WI38 (cell line): Measurements from ENCODE around the gene NOTCH2NLA.
"Not testable (repeated sequence)": the region's sequence is repeated elsewhere in the genome, so short reads cannot be mapped to it uniquely, and the experiment has no call there.

Experiments
- H3K4me3 ChIP-seq: 2 replicates; pipeline ENCODE4 v1.5.1; 2011; ENCODE audit warnings: low read depth, mild to moderate bottlenecking, control low read depth, low read length

NOTCH2NLA gene

GRCh38 chr1:146167740-146168139 is 61.1 kb downstream of the NOTCH2NLA start:
- not testable (repeated sequence) for H3K4me3 ChIP-seq

- not testable (repeated sequence) for H3K4me3 ChIP-seq
These were observed 61.5 kb downstream of the NOTCH2NLA start for GRCh38 chr1:146167273-146167672.

- not testable (repeated sequence) for H3K4me3 ChIP-seq
These were observed 84.4 kb downstream of the NOTCH2NLA start, which contains the start of gene NBPF10 for GRCh38 chr1:146144465-146144864. NBPF10 (minus strand) TSS chr1:146144804; CDS start chr1:146144769, 35 bp downstream.
